ENCODE results near the gene KANTR. TPM values are rescaled to one million over a fixed set of nuclear protein-coding genes. Genes with fewer than 3 reads are reported as not detected.

Gene KANTR
- total RNA-seq, 1 experiment from 2014 or later: 27.9 TPM

DNA sequence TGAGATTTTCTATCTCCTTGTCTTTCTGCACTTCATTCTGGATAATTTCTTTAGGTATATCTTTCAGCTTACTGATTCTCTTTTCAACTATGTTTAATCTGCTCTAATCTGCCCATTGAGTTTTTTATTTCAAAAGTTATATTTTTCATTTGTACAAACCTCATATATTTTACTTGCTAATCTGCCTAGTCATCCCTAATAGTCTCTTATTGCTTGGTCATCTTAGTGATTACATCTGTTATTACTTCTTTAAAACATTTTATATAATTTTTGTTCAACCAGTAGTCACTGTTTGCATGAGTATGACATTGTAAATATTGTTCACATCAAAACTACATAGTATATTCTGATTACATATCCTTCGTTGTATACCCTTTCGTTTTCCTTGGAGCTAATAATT, 32.4 kb downstream of the KANTR start:
- no peak overlapping the region for H2AFZ ChIP-seq (ENCODE audit: low read length)
- no peaks in the 10 kb centered on the region for H3K27me3 ChIP-seq (ENCODE audit: low read length)
- H3K27ac ChIP-seq (ENCODE audit: low read length): no peak overlapping the region
- no peaks in the 10 kb centered on the region for H3K9me2 ChIP-seq (replicated peaks; ENCODE audit: insufficient read depth, low read length)
- no peaks in the 10 kb centered on the region for H4K20me1 ChIP-seq (ENCODE audit: insufficient read depth, low read depth, low read length)
- peaks cover 63% of the 10 kb centered on the region for H3K79me2 ChIP-seq (ENCODE audit: low read length)
- DNase-seq: no peak
- H3K4me2 ChIP-seq (ENCODE audit: low read depth, low read length, poor library complexity, severe bottlenecking): no peak overlapping the region
- H3K4me1 ChIP-seq (ENCODE audit: low read length): no peaks in the 10 kb centered on the region
- H3K9me3 ChIP-seq (ENCODE audit: low read length): no peaks in the 10 kb centered on the region
- H3K4me3 ChIP-seq (ENCODE audit: low read length): no peak overlapping the region
- no peak overlapping the region for H3K9ac ChIP-seq (ENCODE audit: low read length)
- no peaks in the 10 kb centered on the region for H3K36me3 ChIP-seq (ENCODE audit: insufficient read depth, low read length)

DNA sequence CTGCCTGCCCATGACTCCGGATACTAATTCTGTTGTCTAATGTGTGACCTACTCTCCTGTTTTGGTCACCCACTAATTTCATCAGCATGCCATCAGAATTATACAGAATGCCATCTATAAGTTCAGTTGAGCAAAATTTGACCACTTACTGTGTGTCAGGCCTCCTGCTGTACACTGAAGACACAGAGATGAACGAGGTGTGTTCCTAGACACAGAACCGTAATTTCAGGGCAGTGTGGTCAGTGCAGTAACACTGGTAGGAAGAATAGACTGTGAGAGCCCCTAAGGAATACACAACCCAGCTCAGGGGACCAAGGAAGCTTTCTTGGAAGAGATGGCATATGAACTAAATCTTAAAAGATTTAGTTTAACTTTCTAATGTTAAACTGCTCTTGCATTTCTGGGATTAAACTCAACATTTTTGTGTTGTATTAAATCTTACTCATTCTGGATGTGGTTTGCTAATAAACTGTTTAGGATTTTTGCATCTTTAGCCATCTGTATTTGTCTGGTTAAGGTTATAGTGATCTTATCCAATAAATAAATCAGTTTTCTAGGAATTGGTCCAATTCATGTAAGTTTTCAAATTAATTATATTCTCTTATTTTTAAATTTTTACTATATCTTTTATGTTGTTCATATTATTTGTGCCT, 34.3 kb downstream of the KANTR start:
- no peaks in the 10 kb centered on the region for H3K4me1 ChIP-seq (ENCODE audit: low read length)
- peaks cover 47% of the 10 kb centered on the region for H3K79me2 ChIP-seq (ENCODE audit: low read length)
- H4K20me1 ChIP-seq (ENCODE audit: insufficient read depth, low read depth, low read length): no peaks in the 10 kb centered on the region
- DNase-seq: no peak
- H3K9me3 ChIP-seq (ENCODE audit: low read length): no peaks in the 10 kb centered on the region
- no peak overlapping the region for H3K4me3 ChIP-seq (ENCODE audit: low read length)
- H3K27me3 ChIP-seq (ENCODE audit: low read length): no peaks in the 10 kb centered on the region
- no peak overlapping the region for H3K4me2 ChIP-seq (ENCODE audit: low read depth, low read length, poor library complexity, severe bottlenecking)
- no peaks in the 10 kb centered on the region for H3K9me2 ChIP-seq (replicated peaks; ENCODE audit: insufficient read depth, low read length)
- no peak overlapping the region for H3K9ac ChIP-seq (ENCODE audit: low read length)
- no peak overlapping the region for H2AFZ ChIP-seq (ENCODE audit: low read length)
- no peaks in the 10 kb centered on the region for H3K36me3 ChIP-seq (ENCODE audit: insufficient read depth, low read length)
- H3K27ac ChIP-seq (ENCODE audit: low read length): no peak overlapping the region

DNA sequence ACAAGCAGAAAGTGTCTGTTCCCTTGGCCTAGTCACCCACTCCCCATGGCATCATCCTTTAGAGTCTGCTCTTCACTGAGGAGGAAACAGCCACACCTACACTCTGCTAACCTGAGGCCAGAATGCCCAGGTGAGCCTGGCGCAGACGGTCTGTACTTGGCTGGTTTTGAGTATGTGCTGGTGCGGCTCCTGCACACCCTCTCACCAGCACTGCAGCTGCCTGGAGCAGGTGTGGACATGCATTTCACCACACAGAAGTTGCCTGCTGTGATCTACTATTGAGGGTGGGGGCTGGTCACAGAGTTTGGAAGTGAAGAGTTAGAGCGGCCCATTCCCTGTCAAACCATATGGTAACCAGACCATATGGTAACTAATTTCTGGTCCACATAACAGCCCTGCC, 39.5 kb downstream of the KANTR start:
- Histone ChIP-seq H3K4me1 (ENCODE audit: low read length) (no peaks in the 10 kb centered on the region), H3K27ac (ENCODE audit: low read length) (no peak overlapping the region), H3K27me3 (ENCODE audit: low read length) (no peaks in the 10 kb centered on the region), H3K4me2 (ENCODE audit: low read depth, low read length, poor library complexity, severe bottlenecking) (no peak overlapping the region), H3K9me3 (ENCODE audit: low read length) (no peaks in the 10 kb centered on the region), H4K20me1 (ENCODE audit: insufficient read depth, low read depth, low read length) (no peaks in the 10 kb centered on the region), H3K9ac (ENCODE audit: low read length) (no peak overlapping the region), H3K36me3 (ENCODE audit: insufficient read depth, low read length) (no peaks in the 10 kb centered on the region), H3K79me2 (ENCODE audit: low read length) (peaks cover 2% of the 10 kb centered on the region; the same call in 1 of the 2 replicates), H3K4me3 (ENCODE audit: low read length) (no peak overlapping the region), H2AFZ (ENCODE audit: low read length) (no peak overlapping the region), H3K9me2 (replicated peaks; ENCODE audit: insufficient read depth, low read length) (no peaks in the 10 kb centered on the region)
- DNase-seq: no peak

DNA sequence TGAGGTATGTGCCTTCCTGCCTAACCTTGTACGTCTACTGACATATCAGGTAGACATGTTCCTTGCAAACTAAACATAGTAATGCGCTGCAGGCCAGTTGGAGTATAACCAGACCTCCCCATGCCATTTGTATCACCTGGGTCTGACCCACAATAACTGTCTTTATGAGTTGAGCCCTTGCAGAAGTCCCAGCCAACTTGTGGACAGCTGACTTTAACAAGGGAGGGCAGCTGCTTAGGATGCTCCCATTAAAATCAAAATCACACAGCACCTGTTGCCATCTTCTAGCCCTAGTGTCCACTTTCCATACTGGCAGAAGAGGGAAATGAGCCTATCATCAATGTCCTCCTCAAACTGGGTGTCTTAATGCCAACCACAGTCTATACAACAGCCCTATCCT, 41.6 kb downstream of the KANTR start:
- Histone ChIP-seq H3K4me3 (ENCODE audit: low read length) (no peak overlapping the region), H3K4me2 (ENCODE audit: low read depth, low read length, poor library complexity, severe bottlenecking) (no peak overlapping the region), H2AFZ (ENCODE audit: low read length) (no peak overlapping the region), H3K27ac (ENCODE audit: low read length) (no peak overlapping the region), H3K79me2 (ENCODE audit: low read length) (no peaks in the 10 kb centered on the region; the same call in 1 of the 2 replicates), H3K9me3 (ENCODE audit: low read length) (no peaks in the 10 kb centered on the region), H3K27me3 (ENCODE audit: low read length) (no peaks in the 10 kb centered on the region), H3K9ac (ENCODE audit: low read length) (no peak overlapping the region), H3K9me2 (replicated peaks; ENCODE audit: insufficient read depth, low read length) (no peaks in the 10 kb centered on the region), H3K36me3 (ENCODE audit: insufficient read depth, low read length) (no peaks in the 10 kb centered on the region), H3K4me1 (ENCODE audit: low read length) (no peaks in the 10 kb centered on the region), H4K20me1 (ENCODE audit: insufficient read depth, low read depth, low read length) (no peaks in the 10 kb centered on the region)
- DNase-seq: no peak

DNA sequence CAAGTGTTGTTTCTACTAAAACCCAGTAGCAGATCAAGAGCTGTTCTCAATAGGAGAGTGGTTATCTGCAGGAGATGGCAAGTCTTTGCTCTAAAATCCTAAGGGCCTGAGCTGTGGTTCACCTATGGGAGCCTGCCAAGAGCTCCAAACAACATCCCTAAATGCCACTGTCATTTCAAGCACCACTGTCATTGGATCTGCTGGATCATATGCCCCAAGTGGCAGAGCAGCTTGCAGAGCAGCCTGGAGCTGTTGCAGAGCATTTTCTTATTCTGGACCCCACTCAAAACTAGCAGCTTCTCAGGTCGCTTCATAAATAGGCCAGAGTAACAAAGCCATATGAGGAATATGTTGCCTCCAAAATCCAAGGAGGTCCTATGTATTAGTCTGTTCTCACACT, 59.6 kb downstream of the KANTR start:
- H3K27me3 ChIP-seq (ENCODE audit: low read length): no peaks in the 10 kb centered on the region
- no peaks in the 10 kb centered on the region for H3K79me2 ChIP-seq (ENCODE audit: low read length)
- H3K4me2 ChIP-seq (ENCODE audit: low read depth, low read length, poor library complexity, severe bottlenecking): no peak overlapping the region
- peak; percentile 40 for DNase-seq
- no peak overlapping the region for H3K27ac ChIP-seq (ENCODE audit: low read length)
- H4K20me1 ChIP-seq (ENCODE audit: insufficient read depth, low read depth, low read length): no peaks in the 10 kb centered on the region
- H3K9me2 ChIP-seq (replicated peaks; ENCODE audit: insufficient read depth, low read length): no peaks in the 10 kb centered on the region
- H3K36me3 ChIP-seq (ENCODE audit: insufficient read depth, low read length): no peaks in the 10 kb centered on the region
- no peak overlapping the region for H2AFZ ChIP-seq (ENCODE audit: low read length)
- H3K4me3 ChIP-seq (ENCODE audit: low read length): no peak overlapping the region
- no peaks in the 10 kb centered on the region for H3K9me3 ChIP-seq (ENCODE audit: low read length)
- no peak overlapping the region for H3K9ac ChIP-seq (ENCODE audit: low read length)
- H3K4me1 ChIP-seq (ENCODE audit: low read length): no peaks in the 10 kb centered on the region

DNA sequence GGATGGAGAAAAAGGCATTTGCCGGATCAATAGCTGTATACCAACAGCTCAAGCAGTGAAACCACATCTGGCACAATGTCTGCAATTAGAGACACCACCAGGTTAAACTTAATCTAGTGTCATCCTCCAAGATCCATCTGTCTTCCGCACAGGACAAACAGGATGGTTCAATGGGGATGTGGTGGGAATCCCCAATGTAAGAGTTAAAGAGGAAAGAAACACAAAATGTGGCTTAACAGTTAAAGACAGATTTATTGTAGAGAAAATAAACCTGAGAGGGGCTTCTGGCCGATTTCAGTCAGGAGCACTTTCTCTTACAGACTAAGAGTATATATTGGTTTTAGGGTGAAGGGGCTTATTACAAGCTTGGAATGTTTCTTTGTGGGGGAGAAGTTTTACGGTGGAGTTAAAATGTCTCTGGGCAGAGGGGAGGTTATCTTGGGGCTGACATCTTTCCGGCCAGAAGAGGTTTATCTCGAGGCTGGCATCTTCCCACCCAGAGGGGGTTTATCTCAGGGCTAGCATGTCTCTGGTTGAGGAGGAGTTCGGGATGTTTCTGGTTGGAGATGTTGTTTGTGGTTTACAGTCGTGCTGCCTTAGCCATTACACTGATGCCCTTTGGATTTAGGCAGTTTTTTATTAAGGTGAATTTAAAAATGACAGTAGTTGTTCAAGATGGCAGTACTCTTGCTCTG, 61.7 kb downstream of the KANTR start:
- no peak overlapping the region for H3K4me2 ChIP-seq (ENCODE audit: low read depth, low read length, poor library complexity, severe bottlenecking)
- no peaks in the 10 kb centered on the region for H3K9me2 ChIP-seq (replicated peaks; ENCODE audit: insufficient read depth, low read length)
- H3K27me3 ChIP-seq (ENCODE audit: low read length): no peaks in the 10 kb centered on the region
- no peaks in the 10 kb centered on the region for H3K4me1 ChIP-seq (ENCODE audit: low read length)
- DNase-seq: no peak
- H3K79me2 ChIP-seq (ENCODE audit: low read length): no peaks in the 10 kb centered on the region
- H3K9ac ChIP-seq (ENCODE audit: low read length): no peak overlapping the region
- H3K36me3 ChIP-seq (ENCODE audit: insufficient read depth, low read length): no peaks in the 10 kb centered on the region
- H3K4me3 ChIP-seq (ENCODE audit: low read length): no peak overlapping the region
- H2AFZ ChIP-seq (ENCODE audit: low read length): no peak overlapping the region
- H3K27ac ChIP-seq (ENCODE audit: low read length): no peak overlapping the region
- no peaks in the 10 kb centered on the region for H3K9me3 ChIP-seq (ENCODE audit: low read length)
- H4K20me1 ChIP-seq (ENCODE audit: insufficient read depth, low read depth, low read length): no peaks in the 10 kb centered on the region

DNA sequence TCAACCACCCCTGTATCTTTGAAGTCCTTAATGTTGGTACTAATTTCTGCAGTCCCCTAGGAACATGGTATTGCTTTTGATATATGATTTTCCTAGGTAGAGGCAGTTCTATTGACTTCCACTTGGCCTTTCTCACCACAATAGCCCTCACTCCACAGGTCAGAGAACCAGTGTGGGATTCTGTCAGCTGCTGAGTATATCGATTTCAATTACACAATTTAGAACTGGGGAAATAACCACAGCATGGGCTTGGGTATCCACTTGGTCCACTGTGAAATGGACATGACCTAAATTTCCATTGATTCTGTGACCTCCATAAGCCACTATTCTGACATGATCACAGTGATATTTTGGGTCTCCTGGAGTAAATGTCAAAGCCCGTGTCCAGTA, 62.3 kb downstream of the KANTR start:
- Histone ChIP-seq H3K9ac (ENCODE audit: low read length) (no peak overlapping the region), H3K4me2 (ENCODE audit: low read depth, low read length, poor library complexity, severe bottlenecking) (no peak overlapping the region), H3K27ac (ENCODE audit: low read length) (no peak overlapping the region), H3K27me3 (ENCODE audit: low read length) (no peaks in the 10 kb centered on the region), H3K9me2 (replicated peaks; ENCODE audit: insufficient read depth, low read length) (no peaks in the 10 kb centered on the region), H2AFZ (ENCODE audit: low read length) (no peak overlapping the region), H4K20me1 (ENCODE audit: insufficient read depth, low read depth, low read length) (no peaks in the 10 kb centered on the region), H3K9me3 (ENCODE audit: low read length) (no peaks in the 10 kb centered on the region), H3K4me1 (ENCODE audit: low read length) (no peaks in the 10 kb centered on the region), H3K36me3 (ENCODE audit: insufficient read depth, low read length) (no peaks in the 10 kb centered on the region), H3K79me2 (ENCODE audit: low read length) (no peaks in the 10 kb centered on the region), H3K4me3 (ENCODE audit: low read length) (no peak overlapping the region)
- no peak for DNase-seq

DNA sequence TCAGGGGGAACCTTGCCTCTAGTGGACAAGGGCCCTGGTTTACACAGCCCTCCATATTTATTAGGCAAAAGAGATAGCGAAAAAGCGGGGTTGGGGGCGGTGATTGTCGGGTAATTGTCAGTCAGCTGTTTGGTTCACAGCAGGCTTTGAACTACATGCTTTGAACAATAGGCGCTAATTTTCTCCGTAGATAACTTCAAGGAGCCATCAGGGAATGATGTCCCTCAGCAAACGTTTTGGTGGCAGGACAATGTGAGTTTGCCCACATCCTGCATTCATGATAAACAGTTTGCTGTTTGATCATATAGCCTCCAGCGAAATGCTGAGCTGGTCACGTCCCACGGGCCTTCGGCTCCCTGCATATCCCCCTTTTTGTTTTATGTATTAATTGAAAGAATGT, 65.2 kb downstream of the KANTR start:
- Histone ChIP-seq H3K9ac (ENCODE audit: low read length) (no peak overlapping the region), H3K27ac (ENCODE audit: low read length) (no peak overlapping the region), H2AFZ (ENCODE audit: low read length) (no peak overlapping the region), H3K4me1 (ENCODE audit: low read length) (no peaks in the 10 kb centered on the region), H3K79me2 (ENCODE audit: low read length) (no peaks in the 10 kb centered on the region; the same call in 1 of the 2 replicates), H3K9me2 (replicated peaks; ENCODE audit: insufficient read depth, low read length) (no peaks in the 10 kb centered on the region), H3K9me3 (ENCODE audit: low read length) (no peaks in the 10 kb centered on the region), H3K27me3 (ENCODE audit: low read length) (no peaks in the 10 kb centered on the region), H4K20me1 (ENCODE audit: insufficient read depth, low read depth, low read length) (no peaks in the 10 kb centered on the region), H3K36me3 (ENCODE audit: insufficient read depth, low read length) (no peaks in the 10 kb centered on the region), H3K4me2 (ENCODE audit: low read depth, low read length, poor library complexity, severe bottlenecking) (no peak overlapping the region), H3K4me3 (ENCODE audit: low read length) (no peak overlapping the region)
- DNase-seq: no peak
